GM19025 (cell line): ENCODE results near the gene SLCO6A1.
A peak's percentile ranks its signal among the peaks of the same experiment; 100 is the strongest.

Experiments
- ATAC-seq: cut with Tn5 transposase; IDR thresholded peaks from one replicate; pipeline ENCODE4 v1.9.1; 2021; ENCODE audit warnings: mild to moderate bottlenecking, low read depth, moderate library complexity; ENCODE audit not compliant: unreplicated experiment

SLCO6A1 gene

GRCh38 chr5:102453716-102454115 lies 45.1 kb downstream of the SLCO6A1 start:
- ATAC-seq = peak; percentile 87

- no peak for ATAC-seq
Observed at GRCh38 chr5:102451082-102451481, 47.7 kb downstream of the SLCO6A1 start.

DNA sequence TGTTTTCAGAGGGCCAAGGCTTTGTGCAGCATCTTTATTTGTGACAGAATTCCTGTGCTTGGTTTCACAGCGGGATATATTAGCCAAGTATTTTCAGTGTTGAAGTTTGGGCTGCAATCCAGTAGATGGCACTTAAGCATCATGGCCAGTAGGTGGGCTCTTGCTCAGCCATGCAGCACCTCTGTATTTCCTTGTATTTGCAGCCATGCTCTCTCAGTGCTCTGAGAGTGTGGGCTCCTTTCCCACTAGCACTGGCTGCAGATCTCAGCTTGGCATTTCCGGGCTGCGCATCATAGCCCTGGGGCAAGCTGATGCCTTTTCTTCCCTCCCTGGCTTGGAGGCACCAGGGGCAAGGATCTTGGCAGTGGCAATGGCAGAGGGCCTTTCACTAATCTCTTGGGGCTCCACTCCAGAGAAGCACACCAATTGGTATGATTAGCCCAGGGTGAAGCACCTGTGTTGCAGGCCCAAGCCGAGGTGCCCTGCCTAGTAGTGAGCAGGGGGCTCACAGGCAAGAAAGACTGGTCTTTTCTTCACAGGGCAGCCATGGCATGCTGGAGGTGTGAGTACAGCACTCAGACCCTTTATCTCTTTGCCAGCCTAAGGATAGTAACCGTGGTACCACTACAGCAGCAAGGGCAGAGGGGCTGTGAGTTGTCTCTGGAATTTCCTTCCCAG lies 48.3 kb downstream of the SLCO6A1 start:
- no peak for ATAC-seq

GRCh38 chr5:102433473-102433872 lies 65.3 kb downstream of the SLCO6A1 start:
- no peak for ATAC-seq

DNA sequence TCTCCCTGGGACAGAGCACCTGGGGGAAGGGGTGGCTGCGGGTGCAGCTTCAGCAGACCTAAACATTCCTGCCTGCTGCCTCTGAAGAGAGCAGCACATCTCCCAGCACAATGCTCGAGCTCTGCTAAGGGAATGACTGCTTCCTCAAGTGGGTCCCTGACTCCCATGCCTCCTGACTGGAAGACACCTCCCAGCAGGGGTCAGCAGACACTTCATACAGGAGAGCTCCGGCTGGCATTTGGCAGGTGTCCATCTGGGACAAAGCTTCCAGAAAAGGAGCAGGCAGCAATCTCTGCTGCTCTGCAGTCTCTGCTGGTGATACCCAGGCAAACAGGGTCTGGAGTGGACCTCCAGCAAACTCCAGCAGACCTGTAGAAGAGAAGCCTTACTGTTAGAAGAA lies 77.2 kb downstream of the SLCO6A1 start:
- no peak for ATAC-seq

DNA sequence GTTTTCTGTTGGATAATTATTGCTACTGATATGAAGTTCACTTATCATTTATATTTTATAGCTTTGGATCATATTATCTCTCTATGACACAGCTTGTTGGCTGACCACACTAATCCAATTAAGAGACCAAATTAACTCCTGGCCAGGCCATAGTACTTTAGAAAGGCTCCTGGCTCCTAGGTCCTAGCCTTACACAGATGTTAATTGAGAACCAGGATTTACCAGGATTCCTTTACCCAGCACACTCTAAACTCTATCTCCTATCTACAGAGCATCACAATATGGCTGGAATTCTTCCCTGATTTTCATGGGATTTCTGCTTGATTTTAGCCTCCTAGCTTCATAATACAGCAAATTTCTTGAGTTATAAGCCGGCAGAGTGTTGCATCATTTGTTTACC lies 80.3 kb downstream of the SLCO6A1 start:
- no peak for ATAC-seq

- ATAC-seq = no peak
Observed at GRCh38 chr5:102414448-102414847, 84.4 kb downstream of the SLCO6A1 start.

GRCh38 chr5:102388235-102388634 lies 110.6 kb downstream of the SLCO6A1 start:
- ATAC-seq = no peak

DNA sequence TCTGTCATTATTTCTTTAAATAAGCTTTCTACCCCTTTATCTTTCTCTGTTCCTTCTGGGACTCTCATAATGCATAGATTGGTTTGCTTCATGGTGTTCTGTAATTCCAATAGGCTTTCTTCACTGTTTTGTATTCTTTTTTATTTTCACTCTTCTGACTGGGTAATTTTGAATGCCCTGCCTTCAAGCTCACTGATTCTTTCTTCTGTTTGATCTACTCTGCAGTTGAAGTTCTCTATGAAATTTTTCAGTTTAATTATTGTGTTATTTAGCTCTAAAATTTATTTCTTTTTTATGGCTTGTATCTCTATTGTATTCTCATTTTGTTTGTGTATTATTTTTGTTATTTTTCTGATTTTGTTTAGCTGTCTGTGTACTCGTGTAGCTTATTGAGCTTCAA lies 113.4 kb downstream of the SLCO6A1 start:
- ATAC-seq = no peak

- no peak for ATAC-seq
Observed at GRCh38 chr5:102380174-102380573, 118.6 kb downstream of the SLCO6A1 start.

DNA sequence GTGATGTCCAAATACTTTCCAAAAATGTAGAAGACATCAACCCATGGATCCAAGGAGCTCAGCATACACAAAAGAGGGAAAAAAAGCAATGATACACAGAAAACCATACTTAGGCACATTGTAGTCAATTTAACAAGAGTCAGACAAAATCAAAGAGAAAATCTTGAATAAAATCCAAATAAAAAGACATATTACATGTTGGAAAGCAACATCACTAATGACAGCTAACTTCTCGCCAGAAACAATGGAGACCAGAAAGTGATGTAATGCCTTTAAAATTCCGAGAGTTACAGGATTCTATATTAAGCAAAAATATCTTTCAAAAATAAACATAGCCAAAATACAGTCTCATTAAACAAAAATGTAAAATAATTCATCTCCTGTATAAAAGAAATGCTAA lies 122.9 kb downstream of the SLCO6A1 start:
- no peak for ATAC-seq

GRCh38 chr5:102375272-102375671 lies 123.5 kb downstream of the SLCO6A1 start:
- ATAC-seq = no peak

GRCh38 chr5:102368392-102368791 lies 130.4 kb downstream of the SLCO6A1 start:
- ATAC-seq = no peak

DNA sequence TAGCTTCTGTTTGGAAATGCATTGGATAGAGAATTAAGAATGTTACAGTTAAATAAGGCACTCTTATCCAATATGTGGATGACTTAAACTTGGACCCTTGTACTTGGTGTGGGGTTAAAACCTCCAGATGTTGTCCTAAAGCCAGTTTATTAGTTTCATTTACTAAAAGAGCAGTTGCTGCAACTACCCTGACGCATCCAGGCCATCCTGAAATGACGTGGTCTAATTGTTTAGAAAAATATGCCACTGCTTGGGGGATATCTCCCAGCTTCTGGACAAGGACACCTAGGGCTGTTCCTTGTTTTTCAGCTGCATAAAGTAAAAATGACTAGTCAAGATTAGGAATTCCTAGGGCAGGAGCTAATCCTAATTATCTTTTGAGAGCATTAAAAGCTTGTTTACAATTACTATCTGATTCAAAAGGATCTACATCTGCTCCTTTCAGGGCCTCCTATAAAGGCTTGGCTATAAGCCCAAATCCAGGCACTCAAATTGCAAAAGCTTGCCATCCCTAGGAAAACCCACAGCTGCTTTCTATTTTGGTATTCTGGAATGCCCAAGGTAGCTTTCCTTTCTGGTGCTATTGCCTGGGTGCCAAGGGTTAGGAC lies 157.0 kb downstream of the SLCO6A1 start:
- no peak for ATAC-seq

- no peak for ATAC-seq
Observed at GRCh38 chr5:102324714-102325113, 174.1 kb downstream of the SLCO6A1 start.
